ENCODE measurements around the gene NDUFA8. TPM values are rescaled to one million over a fixed set of nuclear protein-coding genes. Genes with fewer than 3 reads are reported as not detected.

Gene NDUFA8
- total and polyA plus RNA-seq, 2 experiments from 2014 or later, result 36.6 to 144 TPM

DNA sequence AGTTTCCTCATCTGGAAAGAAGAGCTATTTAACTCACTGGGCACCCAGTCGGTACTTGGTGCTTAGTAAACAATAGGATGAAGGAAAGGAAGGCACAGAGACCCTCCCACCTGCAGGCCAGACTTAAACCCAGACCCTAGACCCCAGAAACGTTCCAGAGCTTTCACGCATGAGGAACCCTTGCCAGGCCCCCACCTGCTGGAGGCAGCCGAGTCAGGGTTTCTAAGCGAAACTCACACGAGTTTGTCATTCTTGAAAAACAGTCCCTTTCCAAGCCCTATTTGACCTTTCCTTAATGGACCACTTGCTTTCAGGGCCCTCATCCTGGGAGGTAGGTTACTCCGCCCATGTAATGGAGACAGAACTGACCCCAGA is 30.6 kb downstream of the NDUFA8 start:
- H4K20me1 ChIP-seq (replicated peaks; ENCODE audit: insufficient read depth), result no peaks in the 10 kb centered on the region
- no peak overlapping the region for H3K4me3 ChIP-seq
- Mint-ChIP-seq H3K27me3 (ENCODE audit: insufficient read depth, low read depth, poor library complexity) (peaks cover 55% of the 10 kb centered on the region), H3K9me3 (no peaks in the 10 kb centered on the region; the same call in 2 of the 3 replicates), H3K27ac (no peak overlapping the region), H3K36me3 (ENCODE audit: low read depth) (no peaks in the 10 kb centered on the region), H3K4me3 (no peak overlapping the region), H3K4me1 (peaks cover 38% of the 10 kb centered on the region)
- no peaks in the 10 kb centered on the region for H3F3A ChIP-seq (replicated peaks; ENCODE audit: low read depth)
- no peak overlapping the region for H3K4me2 ChIP-seq
- H3K36me3 ChIP-seq (ENCODE audit: insufficient read depth), result no peaks in the 10 kb centered on the region
- no peak overlapping the region for H2AFZ ChIP-seq
- ATAC-seq (no peak), DNase-seq (ENCODE audit: low spot score) (no peak)
- 0 out of 2 replicates have a peak, but pooled peaks cover 3% of the 10 kb centered on the region for H3K9me2 ChIP-seq (ENCODE audit: insufficient read depth)
- no peak for TF ChIP-seq ZNF331 (CRISPR knock-in tag; IDR thresholded peaks at IDR 0.05; ENCODE audit: low read depth)
- TF ChIP-seq, protein P1, sequence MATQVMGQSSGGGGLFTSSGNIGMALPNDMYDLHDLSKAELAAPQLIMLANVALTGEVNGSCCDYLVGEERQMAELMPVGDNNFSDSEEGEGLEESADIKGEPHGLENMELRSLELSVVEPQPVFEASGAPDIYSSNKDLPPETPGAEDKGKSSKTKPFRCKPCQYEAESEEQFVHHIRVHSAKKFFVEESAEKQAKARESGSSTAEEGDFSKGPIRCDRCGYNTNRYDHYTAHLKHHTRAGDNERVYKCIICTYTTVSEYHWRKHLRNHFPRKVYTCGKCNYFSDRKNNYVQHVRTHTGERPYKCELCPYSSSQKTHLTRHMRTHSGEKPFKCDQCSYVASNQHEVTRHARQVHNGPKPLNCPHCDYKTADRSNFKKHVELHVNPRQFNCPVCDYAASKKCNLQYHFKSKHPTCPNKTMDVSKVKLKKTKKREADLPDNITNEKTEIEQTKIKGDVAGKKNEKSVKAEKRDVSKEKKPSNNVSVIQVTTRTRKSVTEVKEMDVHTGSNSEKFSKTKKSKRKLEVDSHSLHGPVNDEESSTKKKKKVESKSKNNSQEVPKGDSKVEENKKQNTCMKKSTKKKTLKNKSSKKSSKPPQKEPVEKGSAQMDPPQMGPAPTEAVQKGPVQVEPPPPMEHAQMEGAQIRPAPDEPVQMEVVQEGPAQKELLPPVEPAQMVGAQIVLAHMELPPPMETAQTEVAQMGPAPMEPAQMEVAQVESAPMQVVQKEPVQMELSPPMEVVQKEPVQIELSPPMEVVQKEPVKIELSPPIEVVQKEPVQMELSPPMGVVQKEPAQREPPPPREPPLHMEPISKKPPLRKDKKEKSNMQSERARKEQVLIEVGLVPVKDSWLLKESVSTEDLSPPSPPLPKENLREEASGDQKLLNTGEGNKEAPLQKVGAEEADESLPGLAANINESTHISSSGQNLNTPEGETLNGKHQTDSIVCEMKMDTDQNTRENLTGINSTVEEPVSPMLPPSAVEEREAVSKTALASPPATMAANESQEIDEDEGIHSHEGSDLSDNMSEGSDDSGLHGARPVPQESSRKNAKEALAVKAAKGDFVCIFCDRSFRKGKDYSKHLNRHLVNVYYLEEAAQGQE (IDR thresholded peaks at IDR 0.05; ENCODE audit: unreplicated experiment), result no peak
- no peaks in the 10 kb centered on the region for H3K79me2 ChIP-seq (replicated peaks; ENCODE audit: insufficient read depth)
- H3K27ac ChIP-seq (ENCODE audit: low read depth), result no peak overlapping the region
- peaks cover 35% of the 10 kb centered on the region for H3K4me1 ChIP-seq (ENCODE audit: insufficient read depth)
- H3K27me3 ChIP-seq (ENCODE audit: insufficient read depth), result peaks cover 41% of the 10 kb centered on the region

DNA sequence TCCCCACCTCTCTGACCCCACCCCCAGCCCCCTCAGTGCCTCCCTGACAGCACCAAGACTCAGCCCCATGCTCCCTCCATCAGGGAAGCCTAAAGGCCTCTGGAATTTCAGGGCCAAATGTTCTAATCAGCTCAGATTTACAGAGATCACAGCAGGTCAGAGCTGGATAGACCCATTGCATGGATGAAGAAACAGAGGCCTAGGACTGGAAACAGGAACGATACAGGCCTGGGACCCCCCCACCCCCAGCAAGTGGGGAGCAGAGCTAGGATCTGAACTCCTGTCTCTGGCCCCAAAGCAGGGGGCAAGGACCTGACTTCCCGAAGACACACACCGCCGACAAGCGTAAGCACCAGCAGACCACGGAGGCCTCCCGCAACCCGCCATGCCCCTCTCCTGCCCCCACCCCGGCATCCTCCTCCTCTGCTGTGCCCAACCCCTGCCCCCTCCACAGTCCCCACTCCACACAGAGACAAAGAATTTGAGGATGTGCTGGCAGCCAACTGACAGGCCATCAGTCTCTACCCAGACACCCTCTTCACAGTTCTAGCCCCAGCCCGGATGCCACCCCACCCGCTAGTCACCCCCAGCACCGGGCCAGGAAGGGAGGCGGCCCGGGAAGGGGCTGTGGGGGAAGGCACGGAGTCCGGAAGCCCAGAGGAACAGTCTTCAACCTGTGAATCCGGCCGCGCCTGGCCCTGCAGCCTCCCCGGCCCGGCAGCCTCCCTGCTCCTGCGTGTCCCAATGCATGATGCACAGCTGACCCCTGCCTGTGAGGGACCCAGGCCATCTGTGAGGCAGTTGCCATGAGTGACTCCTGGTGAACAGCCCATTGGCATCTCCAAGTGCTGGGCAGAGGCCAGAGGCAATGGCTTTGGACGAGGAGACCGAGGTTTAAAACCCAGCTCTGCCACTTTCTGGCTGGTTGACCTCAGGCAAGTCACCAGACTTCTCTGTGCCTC is 31.3 kb downstream of the NDUFA8 start:
- DNase-seq (ENCODE audit: low spot score), result no peak
- H3K79me2 ChIP-seq (replicated peaks; ENCODE audit: insufficient read depth), result no peaks in the 10 kb centered on the region
- no peak for ATAC-seq
- Mint-ChIP-seq H3K27ac (no peak overlapping the region), H3K36me3 (ENCODE audit: low read depth) (no peaks in the 10 kb centered on the region), H3K4me3 (no peak overlapping the region), H3K9me3 (no peaks in the 10 kb centered on the region; the same call in 2 of the 3 replicates), H3K27me3 (ENCODE audit: insufficient read depth, low read depth, poor library complexity) (peaks cover 50% of the 10 kb centered on the region), H3K4me1 (peaks cover 34% of the 10 kb centered on the region)
- H3K4me2 ChIP-seq, result no peak overlapping the region
- no peak overlapping the region for H3K4me3 ChIP-seq
- H3K27ac ChIP-seq (ENCODE audit: low read depth), result no peak overlapping the region
- H4K20me1 ChIP-seq (replicated peaks; ENCODE audit: insufficient read depth), result no peaks in the 10 kb centered on the region
- no peak overlapping the region for H2AFZ ChIP-seq
- H3K27me3 ChIP-seq (ENCODE audit: insufficient read depth), result peaks cover 41% of the 10 kb centered on the region
- no peaks in the 10 kb centered on the region for H3K36me3 ChIP-seq (ENCODE audit: insufficient read depth)
- no peaks in the 10 kb centered on the region for H3F3A ChIP-seq (replicated peaks; ENCODE audit: low read depth)
- H3K9me2 ChIP-seq (ENCODE audit: insufficient read depth), result 0 out of 2 replicates have a peak, but pooled peaks cover 3% of the 10 kb centered on the region
- H3K4me1 ChIP-seq (ENCODE audit: insufficient read depth), result peaks cover 31% of the 10 kb centered on the region
- no peak for TF ChIP-seq POLR2AphosphoS5 (IDR thresholded peaks at IDR 0.05; ENCODE audit: low read depth)
- no peak for TF ChIP-seq STAT1 (IDR thresholded peaks at IDR 0.05; ENCODE audit: unreplicated experiment)
- TF ChIP-seq ZNF114 (CRISPR knock-in tag; IDR thresholded peaks at IDR 0.05), result no peak
- TF ChIP-seq EZH2phosphoT487 (IDR thresholded peaks at IDR 0.05; ENCODE audit: unreplicated experiment), result no peak
- no peak for TF ChIP-seq CREB1 (CRISPR knock-in tag; IDR thresholded peaks at IDR 0.05; ENCODE audit: low read depth)
- TF ChIP-seq, protein P1 (IDR thresholded peaks at IDR 0.05; ENCODE audit: unreplicated experiment), result no peak

All from GM23338 (cell line).